Caco-2 (cell line): ENCODE data around the gene DAPL1. TPM values are rescaled to one million over a fixed set of nuclear protein-coding genes. Genes with fewer than 3 reads are reported as not detected.

Source experiments
- BruUV-seq: library from RNA; stranded (reverse); fragments of 400-500 nt; replicated peaks from 2 replicates; lab custom pipeline; 2021; lab: Mats Ljungman, UMichigan
- CTCF ChIA-PET: fragments of 300-600 bp; sonication (Branson Sonifier 250); formaldehyde crosslinking; loops from one replicate; lab custom pipeline; 2022; ENCODE audit warnings: antibody characterized with exemption; lab: Charles Lee
- POLR2A ChIA-PET: fragments of 300-600 bp; sonication (Branson Sonifier 250); formaldehyde crosslinking; loops from one replicate; lab custom pipeline; 2022; ENCODE audit warnings: antibody characterized with exemption; lab: Charles Lee
- DNase-seq, 2 experiments: peaks; one replicate each; pipeline versions ENCODE4 v3.0.0 to v3.0.0-alpha.2; 2020 to 2022
- H3K27me3 ChIP-seq: replicated peaks from 2 replicates; pipeline ENCODE4 v1.6.0; 2011; ENCODE audit warnings: low read length; ENCODE audit not compliant: control insufficient read depth, insufficient read depth
- H3K36me3 ChIP-seq: 2 replicates; pipeline ENCODE4 v1.5.1; 2011; ENCODE audit warnings: low read length; ENCODE audit not compliant: control insufficient read depth, insufficient read depth
- H3K4me1 ChIP-seq: fragments of 250-450 bp; sonication (Bioruptor Pico); 2 replicates; pipeline ENCODE4 v1.5.1; 2020; ENCODE audit warnings: mild to moderate bottlenecking
- H3K4me3 ChIP-seq: 2 replicates; pipeline ENCODE4 v1.5.1; 2011; ENCODE audit warnings: low read depth, mild to moderate bottlenecking, control low read depth, low read length
- H3K9me3 ChIP-seq: fragments of 250-450 bp; sonication (Bioruptor Pico); 2 replicates; pipeline ENCODE4 v1.5.1; 2020; ENCODE audit warnings: mild to moderate bottlenecking, moderate library complexity
- H3K27ac Mint-ChIP-seq: one replicate; pipeline ENCODE4 v1.8.0; 2022; ENCODE audit warnings: mixed read lengths; ENCODE audit not compliant: unreplicated experiment
- H3K27me3 Mint-ChIP-seq: one replicate; pipeline ENCODE4 v1.8.0; 2022; ENCODE audit warnings: mixed read lengths; ENCODE audit not compliant: insufficient read depth, unreplicated experiment
- H3K36me3 Mint-ChIP-seq: one replicate; pipeline ENCODE4 v1.8.0; 2022; ENCODE audit warnings: mild to moderate bottlenecking, mixed read lengths; ENCODE audit not compliant: insufficient read depth, unreplicated experiment
- H3K4me1 Mint-ChIP-seq: one replicate; pipeline ENCODE4 v1.8.0; 2022; ENCODE audit warnings: low read depth, mixed read lengths; ENCODE audit not compliant: unreplicated experiment
- H3K4me3 Mint-ChIP-seq: one replicate; pipeline ENCODE4 v1.8.0; 2022; ENCODE audit warnings: mild to moderate bottlenecking, moderate library complexity, mixed read lengths; ENCODE audit not compliant: unreplicated experiment
- H3K9me3 Mint-ChIP-seq: one replicate; pipeline ENCODE4 v1.8.0; 2022; ENCODE audit warnings: mixed read lengths; ENCODE audit not compliant: unreplicated experiment
- CTCF ChIP-seq, 2 experiments: fragments of 200-600 bp in 1 of 2; IDR thresholded peaks; 1 replicate in 1 of 2; 2 replicates in 1 of 2; pipeline versions ENCODE4 v1.5.1 to v1.8.0; 2011 to 2022; ENCODE audit warnings: antibody characterized with exemption in 1 of 2, control low read depth in 1 of 2, inconsistent platforms in 1 of 2, low read depth in 1 of 2, low read length in 1 of 2, mild to moderate bottlenecking in 1 of 2, moderate library complexity in 1 of 2; ENCODE audit not compliant: insufficient read depth in 1 of 2, severe bottlenecking in 1 of 2, unreplicated experiment in 1 of 2
- intact Hi-C: fragments of 100-400 bp; cut with micrococcal nuclease; formaldehyde crosslinking; loops from one replicate; pipeline ENCODE4 v1.10.0; 2022; ENCODE audit not compliant: unreplicated experiment
- total RNA-seq: library from RNA; stranded (reverse); gene quantifications from 2 replicates; pipeline ENCODE4 v1.2.3, GENCODE V29; 2022

DAPL1 gene
- total RNA-seq, 1 experiment from 2014 or later, result not detected

GRCh38 chr2:158782616-158783015 lies 12.5 kb upstream of the DAPL1 start:
- CTCF ChIA-PET, result no interaction called here
- POLR2A ChIA-PET, result no interaction called here

GRCh38 chr2:158783923-158784322 lies 11.2 kb upstream of the DAPL1 start:
- H3K27me3 ChIP-seq, result no peaks in the 10 kb centered on the region
- Mint-ChIP-seq H3K4me3 (no peak overlapping the region), H3K36me3 (no peaks in the 10 kb centered on the region), H3K4me1 (peaks cover 8% of the 10 kb centered on the region), H3K9me3 (no peaks in the 10 kb centered on the region), H3K27me3 (no peaks in the 10 kb centered on the region), H3K27ac (no peak overlapping the region)
- no peak for DNase-seq
- ChIA-PET POLR2A (no interaction called here), CTCF (no interaction called here)
- TF ChIP-seq CTCF (IDR thresholded peaks at IDR 0.05; ENCODE audit: insufficient read depth in 1 of 2, low read depth in 1 of 2, low read length in 1 of 2, severe bottlenecking in 1 of 2, unreplicated experiment in 1 of 2), result no peak
- H3K9me3 ChIP-seq, result no peaks in the 10 kb centered on the region
- no peaks in the 10 kb centered on the region for H3K36me3 ChIP-seq
- intact Hi-C loops, result no loop called here
- no TSS peak for BruUV-seq
- H3K4me1 ChIP-seq, result peaks cover 15% of the 10 kb centered on the region
- H3K4me3 ChIP-seq, result no peak overlapping the region

More at GRCh38 chr2:158782616-158783015, 12.5 kb upstream of the DAPL1 start:
- TF ChIP-seq CTCF (IDR thresholded peaks at IDR 0.05; ENCODE audit: insufficient read depth in 1 of 2, low read depth in 1 of 2, low read length in 1 of 2, severe bottlenecking in 1 of 2, unreplicated experiment in 1 of 2), result no peak
- peaks cover 14% of the 10 kb centered on the region for H3K4me1 Mint-ChIP-seq
- BruUV-seq, result no TSS peak
- no peaks in the 10 kb centered on the region for H3K36me3 Mint-ChIP-seq
- no peaks in the 10 kb centered on the region for H3K27me3 Mint-ChIP-seq
- no peak overlapping the region for H3K27ac Mint-ChIP-seq
- no peaks in the 10 kb centered on the region for H3K9me3 ChIP-seq
- H3K4me1 ChIP-seq, result peaks cover 24% of the 10 kb centered on the region
- no peaks in the 10 kb centered on the region for H3K27me3 ChIP-seq
- no peak overlapping the region for H3K4me3 Mint-ChIP-seq
- no peaks in the 10 kb centered on the region for H3K9me3 Mint-ChIP-seq
- H3K4me3 ChIP-seq, result no peak overlapping the region
- intact Hi-C loops, result no loop called here
- no peaks in the 10 kb centered on the region for H3K36me3 ChIP-seq
- no peak for DNase-seq

- Mint-ChIP-seq H3K4me1 (no peaks in the 10 kb centered on the region), H3K4me3 (no peak overlapping the region), H3K36me3 (no peaks in the 10 kb centered on the region), H3K27ac (no peak overlapping the region), H3K9me3 (no peaks in the 10 kb centered on the region), H3K27me3 (no peaks in the 10 kb centered on the region)
- intact Hi-C loops, result no loop called here
- Histone ChIP-seq H3K4me1 (no peaks in the 10 kb centered on the region), H3K27me3 (no peaks in the 10 kb centered on the region), H3K36me3 (no peaks in the 10 kb centered on the region), H3K4me3 (no peak overlapping the region), H3K9me3 (no peaks in the 10 kb centered on the region)
- POLR2A ChIA-PET, result no interaction called here
- no peak for DNase-seq
- BruUV-seq, result no TSS peak
- TF ChIP-seq CTCF (IDR thresholded peaks at IDR 0.05; ENCODE audit: insufficient read depth in 1 of 2, low read depth in 1 of 2, low read length in 1 of 2, severe bottlenecking in 1 of 2, unreplicated experiment in 1 of 2), result no peak
- CTCF ChIA-PET, result no interaction called here
These were observed 8.2 kb upstream of the DAPL1 start for GRCh38 chr2:158786897-158787296.
